RWPE1 (cell line): ENCODE data around the gene SELENOO.

Experiments
- CTCF ChIA-PET: fragments of 350-600 bp; sonication (Branson Sonifier 250); formaldehyde crosslinking; extraction: SDS; loops from one replicate; lab custom pipeline; 2021; lab: Yijun Ruan, JAX
- POLR2A ChIA-PET: fragments of 400-600 bp; formaldehyde crosslinking; extraction: SDS; loops from one replicate; lab custom pipeline; 2020; ENCODE audit warnings: antibody characterized with exemption; ENCODE audit not compliant: low non-redundant PET; lab: Yijun Ruan, JAX
- DNase-seq: peaks from one replicate; pipeline ENCODE4 v3.0.0; 2012; ENCODE audit warnings: low spot score
- H3K27ac ChIP-seq: fragments of 450-650 bp; 2 replicates; pipeline ENCODE4 v1.5.1; 2017
- CTCF ChIP-seq: fragments of 450-650 bp; conservative IDR thresholded peaks from 2 replicates; pipeline ENCODE4 v1.5.1; 2017; ENCODE audit warnings: low read depth, mild to moderate bottlenecking

Gene SELENOO

GRCh38 chr22:50182176-50183081, 18.4 kb upstream of the SELENOO start:
- TF ChIP-seq CTCF = no peak
- no peak for DNase-seq
- H3K27ac ChIP-seq = peak overlapping the region; percentile 62
- ChIA-PET CTCF (interaction anchor here (0.6 to 0.8 kb wide), 2 partner anchors 34 to 149 kb away, joined by 3 read pairs; no protein-coding TSS in a partner anchor), POLR2A (no interaction called here)

DNA sequence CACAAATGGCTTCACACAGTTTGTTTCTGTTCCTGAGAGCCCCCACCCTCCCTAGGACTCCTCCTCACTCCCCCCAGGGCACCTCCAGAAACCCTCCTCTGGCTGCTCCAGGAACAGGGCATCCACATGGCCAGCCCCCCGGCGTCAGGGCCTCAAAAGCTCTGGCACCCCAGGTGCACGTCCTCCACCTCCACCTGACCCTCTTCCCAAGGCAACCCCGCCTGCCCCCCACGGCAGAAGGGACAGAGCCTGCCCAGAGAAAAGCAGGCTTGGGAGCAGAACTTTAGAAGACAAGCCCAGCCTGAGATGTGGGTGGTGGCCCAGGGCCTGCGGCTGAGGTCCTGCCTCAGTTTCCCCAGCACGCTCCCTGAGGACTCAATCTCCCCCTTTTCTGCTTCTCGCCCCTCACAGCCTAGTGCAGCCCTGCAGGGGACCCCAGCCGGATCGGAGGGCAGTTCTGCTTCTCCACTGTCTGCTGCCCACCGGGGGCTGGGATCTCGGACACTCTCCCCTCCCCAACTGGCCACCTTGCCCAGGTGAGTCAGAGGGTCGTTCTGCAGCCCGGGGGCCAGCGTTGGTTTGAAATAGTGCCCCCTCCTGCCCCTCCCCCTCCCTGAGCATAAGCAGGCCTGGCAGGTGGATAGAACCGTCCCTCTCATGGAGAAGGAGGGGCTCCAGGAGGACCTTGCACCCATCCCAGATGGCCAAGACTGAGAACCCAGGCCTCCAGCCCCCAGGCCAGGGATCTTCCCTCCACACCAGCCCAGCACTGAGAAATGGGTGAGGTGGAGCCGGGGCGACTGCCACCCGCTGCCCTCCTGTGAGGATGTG, 17.5 kb upstream of the SELENOO start:
- no peak for TF ChIP-seq CTCF
- ChIA-PET CTCF (no interaction called here), POLR2A (no interaction called here)
- peak overlapping the region; percentile 62 for H3K27ac ChIP-seq
- no peak for DNase-seq

- DNase-seq = no peak
- H3K27ac ChIP-seq = peak overlapping the region; percentile 62
- TF ChIP-seq CTCF = no peak
- ChIA-PET POLR2A (no interaction called here), CTCF (interaction anchor here (0.7 kb wide), 1 partner anchor 26 kb away, joined by 3 read pairs; no protein-coding TSS in a partner anchor)
These were observed 16.6 kb upstream of the SELENOO start for GRCh38 chr22:50184004-50184901.

DNA sequence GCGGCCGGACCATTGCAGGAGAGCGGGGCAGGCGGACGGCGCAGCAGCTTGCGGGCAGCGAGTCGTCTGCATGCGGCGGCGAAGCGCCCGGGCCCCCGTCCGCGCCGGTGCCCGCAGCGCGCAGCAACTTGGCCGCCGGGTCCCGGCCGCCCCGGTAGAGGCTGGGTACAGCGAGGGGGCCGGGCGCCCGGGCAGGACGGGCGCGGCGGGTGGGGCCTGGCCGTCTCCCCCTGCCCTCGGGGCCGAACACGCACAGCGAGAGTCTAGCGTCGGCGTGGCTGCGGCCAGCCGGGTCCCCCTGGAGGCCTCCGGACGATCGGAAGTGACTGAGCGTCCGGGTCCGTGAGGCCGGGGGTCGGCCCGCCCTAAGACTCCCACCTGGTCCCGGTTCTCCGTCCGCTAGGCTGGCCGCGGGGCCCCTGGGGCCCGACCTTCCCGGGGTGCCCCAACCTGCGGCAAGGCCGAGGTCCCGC, 15.9 kb upstream of the SELENOO start:
- no peak for DNase-seq
- CTCF ChIA-PET = no interaction called here
- no peak for TF ChIP-seq CTCF
- H3K27ac ChIP-seq = peak overlapping the region; percentile 97
- POLR2A ChIA-PET = no interaction called here

DNA sequence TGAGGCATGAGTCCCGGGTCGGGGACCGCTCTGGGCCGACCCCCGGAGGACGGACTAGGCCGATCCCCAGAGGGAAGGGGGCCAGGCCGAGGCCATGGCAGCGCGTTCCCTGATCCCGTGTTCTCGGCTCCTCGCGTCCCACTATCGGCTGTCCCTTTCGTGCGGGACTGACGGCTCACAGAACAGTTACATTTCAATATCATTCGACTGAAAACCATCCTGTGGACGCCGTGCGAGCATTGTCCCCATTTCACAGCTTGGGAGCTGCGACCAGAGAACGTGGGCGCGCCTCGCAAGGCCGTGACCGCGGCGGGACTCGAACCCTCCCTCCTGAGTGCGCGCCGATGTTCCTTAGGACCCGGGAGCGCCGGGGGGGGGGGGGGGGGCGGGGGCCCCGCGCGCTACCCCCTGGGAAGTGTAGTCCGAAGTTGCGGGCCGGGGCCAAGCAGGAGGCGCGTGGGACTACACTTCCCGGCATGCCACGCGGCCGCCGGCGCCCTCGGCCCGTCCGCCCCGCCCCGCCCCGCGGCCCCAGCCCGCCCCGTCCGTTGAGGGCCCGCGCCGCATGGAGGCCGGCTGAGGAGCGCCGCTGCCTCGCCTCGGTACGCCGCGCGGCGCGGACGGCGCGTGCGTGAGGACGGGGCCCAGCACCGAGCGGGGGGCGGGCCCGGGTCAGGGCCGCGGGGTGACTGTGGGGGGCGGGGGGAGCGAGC, 15.3 kb upstream of the SELENOO start, which contains the start of gene TRABD:
Gene TRABD (plus strand): TSS at position 539 of the 713 bp plus-strand sequence. CDS start 7,148 bp downstream, outside the sequence.
- peak within 1 kb of the TSS; percentile 97 for H3K27ac ChIP-seq
- peak; percentile 81 for DNase-seq
- no peak for TF ChIP-seq CTCF
- CTCF ChIA-PET = no interaction called here
- POLR2A ChIA-PET = no interaction called here
